IgD-negative memory B cell (primary cell): Measurements from ENCODE around the gene ZNF670. TPM values are rescaled to one million over a fixed set of nuclear protein-coding genes. Genes with fewer than 3 reads are reported as not detected.

Source experiments
- H3K27ac Mint-ChIP-seq, 3 donors: one replicate each; pipeline ENCODE4 v1.8.0; 2020 to 2022; ENCODE audit warnings: mild to moderate bottlenecking in 3 of 3, mixed read lengths in 3 of 3, moderate library complexity in 1 of 3
- H3K27me3 Mint-ChIP-seq: one replicate; pipeline ENCODE4 v1.8.0; 2021; ENCODE audit warnings: mixed read lengths
- H3K36me3 Mint-ChIP-seq: one replicate; pipeline ENCODE4 v1.8.0; 2020; ENCODE audit warnings: mild to moderate bottlenecking, mixed read lengths
- H3K4me1 Mint-ChIP-seq, 3 donors: one replicate each; pipeline ENCODE4 v1.8.0; 2020 to 2022; ENCODE audit warnings: mixed read lengths in 3 of 3, mild to moderate bottlenecking in 1 of 3
- H3K4me3 Mint-ChIP-seq, 4 donors: one replicate each; pipeline ENCODE4 v1.8.0; 2020 to 2022; ENCODE audit warnings: mild to moderate bottlenecking in 4 of 4, mixed read lengths in 4 of 4, moderate library complexity in 3 of 4
- H3K9me3 Mint-ChIP-seq, 3 donors: one replicate each; pipeline ENCODE4 v1.8.0; 2020 to 2021; ENCODE audit warnings: mixed read lengths in 3 of 3, mild to moderate bottlenecking in 1 of 3
- polyA plus RNA-seq: library from polyadenylated mRNA; unstranded; fragments of 300-500 nt; fragmentation: Illumina TruSeq; gene quantifications from one replicate; pipeline ENCODE4 v1.2.3, GENCODE V29; 2021

ZNF670 gene
- polyA plus RNA-seq, 1 donor from 2014 or later = 3.3 TPM

- peaks cover 0 to 5% (median 0%) of the 10 kb centered on the region in 3 donors for H3K9me3 Mint-ChIP-seq
- H3K4me1 Mint-ChIP-seq = no peaks in the 10 kb centered on the region
- no peak overlapping the region for H3K4me3 Mint-ChIP-seq
- H3K27ac Mint-ChIP-seq = no peak overlapping the region
- peaks cover 2% of the 10 kb centered on the region for H3K36me3 Mint-ChIP-seq
- peaks cover 2% of the 10 kb centered on the region for H3K27me3 Mint-ChIP-seq
Observed at GRCh38 chr1:247089616-247090375, 11.2 kb upstream of the ZNF670 start.

GRCh38 chr1:247088967-247089366, 10.4 kb upstream of the ZNF670 start:
- H3K27ac Mint-ChIP-seq = no peak overlapping the region
- no peaks in the 10 kb centered on the region for H3K4me1 Mint-ChIP-seq
- peaks cover 2% of the 10 kb centered on the region for H3K36me3 Mint-ChIP-seq
- peaks cover 2% of the 10 kb centered on the region for H3K27me3 Mint-ChIP-seq
- peaks cover 0 to 6% (median 0%) of the 10 kb centered on the region in 3 donors for H3K9me3 Mint-ChIP-seq
- H3K4me3 Mint-ChIP-seq = no peak overlapping the region

- Mint-ChIP-seq H3K27me3 (peaks cover 2% of the 10 kb centered on the region), H3K4me3 (no peak overlapping the region), H3K9me3 (peaks cover 0 to 8% (median 0%) of the 10 kb centered on the region in 3 donors), H3K36me3 (no peaks in the 10 kb centered on the region), H3K27ac (no peak overlapping the region), H3K4me1 (no peaks in the 10 kb centered on the region)
Observed at GRCh38 chr1:247087256-247087655, 8.6 kb upstream of the ZNF670 start.

- no peaks in the 10 kb centered on the region for H3K36me3 Mint-ChIP-seq
- H3K27me3 Mint-ChIP-seq = peaks cover 1% of the 10 kb centered on the region
- no peak overlapping the region for H3K27ac Mint-ChIP-seq
- H3K9me3 Mint-ChIP-seq = peaks cover 0 to 8% (median 0%) of the 10 kb centered on the region in 3 donors
- H3K4me3 Mint-ChIP-seq = peak overlapping the region in 1 of 4 donors; percentile 18
- no peaks in the 10 kb centered on the region for H3K4me1 Mint-ChIP-seq
Observed at GRCh38 chr1:247085310-247085709, 6.7 kb upstream of the ZNF670 start.

GRCh38 chr1:247084771-247085170, 6.2 kb upstream of the ZNF670 start:
- peaks cover 0 to 2% (median under 1%) of the 10 kb centered on the region in 3 donors for H3K4me1 Mint-ChIP-seq
- peaks cover 0 to 8% (median 0%) of the 10 kb centered on the region in 3 donors for H3K9me3 Mint-ChIP-seq
- peaks cover 1% of the 10 kb centered on the region for H3K27me3 Mint-ChIP-seq
- no peaks in the 10 kb centered on the region for H3K36me3 Mint-ChIP-seq
- peak overlapping the region in 1 of 4 donors; percentile 18 for H3K4me3 Mint-ChIP-seq
- no peak overlapping the region for H3K27ac Mint-ChIP-seq

GRCh38 chr1:247079141-247079874, 697 bp upstream of the ZNF670 start:
- Mint-ChIP-seq H3K27me3 (peaks cover 1% of the 10 kb centered on the region), H3K4me3 (peak overlapping the region; percentile 94 to 99 (median 96)), H3K36me3 (no peaks in the 10 kb centered on the region), H3K4me1 (peaks cover 19 to 26% (median 24%) of the 10 kb centered on the region in 3 donors), H3K27ac (peak overlapping the region; percentile 66 to 90 (median 89)), H3K9me3 (peaks cover 0 to 6% (median 4%) of the 10 kb centered on the region in 3 donors)

GRCh38 chr1:247077876-247078257, 744 bp downstream of the ZNF670 start:
- Mint-ChIP-seq H3K36me3 (no peaks in the 10 kb centered on the region), H3K27me3 (peaks cover 1% of the 10 kb centered on the region), H3K9me3 (peaks cover 0 to 7% (median 6%) of the 10 kb centered on the region in 3 donors), H3K27ac (peak overlapping the region; percentile 36 to 89 (median 56)), H3K4me1 (peaks cover 21 to 32% (median 28%) of the 10 kb centered on the region in 3 donors), H3K4me3 (peak overlapping the region; percentile 94 to 99 (median 96))

GRCh38 chr1:247077213-247077612, 1.4 kb downstream of the ZNF670 start:
- Mint-ChIP-seq H3K27me3 (peaks cover 1% of the 10 kb centered on the region), H3K27ac (peak overlapping the region in 2 of 3 donors; percentile 18 to 89), H3K9me3 (peaks cover 0 to 6% (median 5%) of the 10 kb centered on the region in 3 donors), H3K4me1 (peaks cover 21 to 34% (median 28%) of the 10 kb centered on the region in 3 donors), H3K4me3 (peak overlapping the region; percentile 94 to 99 (median 96)), H3K36me3 (no peaks in the 10 kb centered on the region)

- Mint-ChIP-seq H3K27me3 (no peaks in the 10 kb centered on the region), H3K36me3 (peaks cover 3% of the 10 kb centered on the region), H3K9me3 (peaks cover 4 to 26% (median 25%) of the 10 kb centered on the region in 3 donors), H3K4me3 (no peak overlapping the region), H3K4me1 (peaks cover 6 to 21% (median 17%) of the 10 kb centered on the region in 3 donors), H3K27ac (no peak overlapping the region)
Observed at GRCh38 chr1:247070645-247071044, 8.0 kb downstream of the ZNF670 start.

- Mint-ChIP-seq H3K27me3 (no peaks in the 10 kb centered on the region), H3K4me1 (peaks cover 4 to 7% (median 6%) of the 10 kb centered on the region in 3 donors), H3K4me3 (no peak overlapping the region), H3K27ac (no peak overlapping the region), H3K36me3 (peaks cover 3% of the 10 kb centered on the region), H3K9me3 (peaks cover 2 to 41% (median 17%) of the 10 kb centered on the region in 3 donors)
Observed at GRCh38 chr1:247064304-247064703, 14.3 kb downstream of the ZNF670 start.

- peaks cover 0 to 4% (median 3%) of the 10 kb centered on the region in 3 donors for H3K4me1 Mint-ChIP-seq
- H3K36me3 Mint-ChIP-seq = peaks cover 16% of the 10 kb centered on the region
- H3K27me3 Mint-ChIP-seq = no peaks in the 10 kb centered on the region
- H3K27ac Mint-ChIP-seq = no peak overlapping the region
- peaks cover 9 to 60% (median 30%) of the 10 kb centered on the region in 3 donors for H3K9me3 Mint-ChIP-seq
- H3K4me3 Mint-ChIP-seq = peak overlapping the region in 1 of 4 donors; percentile 20
Observed at GRCh38 chr1:247060771-247061170, 17.8 kb downstream of the ZNF670 start.

GRCh38 chr1:247056071-247056470, 22.5 kb downstream of the ZNF670 start:
- Mint-ChIP-seq H3K9me3 (peaks cover 15 to 57% (median 39%) of the 10 kb centered on the region in 3 donors), H3K27ac (no peak overlapping the region), H3K27me3 (no peaks in the 10 kb centered on the region), H3K36me3 (peaks cover 19% of the 10 kb centered on the region), H3K4me3 (peak overlapping the region in 1 of 4 donors; percentile 2), H3K4me1 (peaks cover 0 to 3% (median 2%) of the 10 kb centered on the region in 3 donors)

GRCh38 chr1:247054992-247055415, 23.6 kb downstream of the ZNF670 start:
- H3K27me3 Mint-ChIP-seq = no peaks in the 10 kb centered on the region
- peaks cover 0 to 3% (median 2%) of the 10 kb centered on the region in 3 donors for H3K4me1 Mint-ChIP-seq
- peaks cover 15 to 52% (median 40%) of the 10 kb centered on the region in 3 donors for H3K9me3 Mint-ChIP-seq
- H3K27ac Mint-ChIP-seq = peak overlapping the region in 1 of 3 donors; percentile 59
- peaks cover 20% of the 10 kb centered on the region for H3K36me3 Mint-ChIP-seq
- no peak overlapping the region for H3K4me3 Mint-ChIP-seq

GRCh38 chr1:247047702-247048101, 30.9 kb downstream of the ZNF670 start:
- Mint-ChIP-seq H3K36me3 (peaks cover 22% of the 10 kb centered on the region), H3K4me3 (no peak overlapping the region), H3K9me3 (peaks cover 9 to 47% (median 36%) of the 10 kb centered on the region in 3 donors), H3K27me3 (no peaks in the 10 kb centered on the region), H3K27ac (no peak overlapping the region), H3K4me1 (peaks cover 0 to 1% (median 0%) of the 10 kb centered on the region in 3 donors)

- Mint-ChIP-seq H3K36me3 (peaks cover 22% of the 10 kb centered on the region), H3K27me3 (no peaks in the 10 kb centered on the region), H3K4me3 (no peak overlapping the region), H3K4me1 (peaks cover 0 to 1% (median 0%) of the 10 kb centered on the region in 3 donors), H3K9me3 (peaks cover 11 to 49% (median 39%) of the 10 kb centered on the region in 3 donors), H3K27ac (no peak overlapping the region)
Observed at GRCh38 chr1:247047260-247047659, 31.4 kb downstream of the ZNF670 start.
